NCI-H2081 treated with DMSO at 0.1 percent for 48 hours (cell line): ENCODE results near the gene NF1.

Experiments
- DNase-seq: peaks from one replicate; lab custom pipeline; 2025; lab: John Stamatoyannopoulos, UW

Gene NF1

GRCh38 chr17:31386542-31387075, 291.8 kb downstream of the NF1 start:
- no peak for DNase-seq

GRCh38 chr17:31387438-31387837, 292.7 kb downstream of the NF1 start:
- no peak for DNase-seq

- no peak for DNase-seq
These were observed 293.6 kb downstream of the NF1 start for GRCh38 chr17:31388351-31388750.

GRCh38 chr17:31388770-31389656, 294.2 kb downstream of the NF1 start:
- DNase-seq, result no peak

GRCh38 chr17:31389657-31390381, 295.0 kb downstream of the NF1 start:
- no peak for DNase-seq

- no peak for DNase-seq
These were observed 295.6 kb downstream of the NF1 start for GRCh38 chr17:31390426-31390747.

- DNase-seq, result no peak
These were observed 296.1 kb downstream of the NF1 start for GRCh38 chr17:31390748-31391495.

- DNase-seq, result no peak
These were observed 296.7 kb downstream of the NF1 start, which contains the start of gene RAB11FIP4 for GRCh38 chr17:31391496-31391949. Gene RAB11FIP4 (plus strand): TSS chr17:31391675. CDS start chr17:31391853, 178 bp downstream.

GRCh38 chr17:31392002-31392855, 297.5 kb downstream of the NF1 start:
- no peak for DNase-seq

GRCh38 chr17:31392856-31393748, 298.3 kb downstream of the NF1 start:
- no peak for DNase-seq

GRCh38 chr17:31393749-31394146, 299.0 kb downstream of the NF1 start:
- DNase-seq, result no peak

GRCh38 chr17:31394544-31394943, 299.8 kb downstream of the NF1 start:
- DNase-seq, result no peak

- no peak for DNase-seq
These were observed 302.6 kb downstream of the NF1 start for GRCh38 chr17:31397256-31397939.

- DNase-seq, result no peak
These were observed 303.9 kb downstream of the NF1 start for GRCh38 chr17:31398381-31399311.

GRCh38 chr17:31400481-31400950, 305.7 kb downstream of the NF1 start:
- DNase-seq, result no peak

GRCh38 chr17:31401456-31402254, 306.9 kb downstream of the NF1 start:
- no peak for DNase-seq
